Activated CD8-positive, alpha-beta memory T cell treated with anti-CD3 and anti-CD28 coated beads for 48 hours (primary cell): ENCODE data around the gene COL25A1.
"Not testable (repeated sequence)": the region's sequence is repeated elsewhere in the genome, so short reads cannot be mapped to it uniquely, and the experiment has no call there.

ENCODE experiments used
- DNase-seq, 3 experiments: peaks; one replicate each; pipeline ENCODE4 v3.0.0-alpha.2; 2020; ENCODE audit warnings: low read depth in 2 of 3, low spot score in 2 of 3

The COL25A1 gene

GRCh38 chr4:109131559-109131958 lies 170.9 kb downstream of the COL25A1 start:
- no peak for DNase-seq

GRCh38 chr4:109128589-109128988 lies 173.9 kb downstream of the COL25A1 start:
- no peak for DNase-seq

GRCh38 chr4:109127866-109128265 lies 174.6 kb downstream of the COL25A1 start:
- DNase-seq: no peak

GRCh38 chr4:109126856-109127255 lies 175.6 kb downstream of the COL25A1 start:
- DNase-seq: no peak

- no peak for DNase-seq
These were observed 177.4 kb downstream of the COL25A1 start for GRCh38 chr4:109125084-109125483.

- no peak for DNase-seq
These were observed 178.5 kb downstream of the COL25A1 start for GRCh38 chr4:109123951-109124350.

- no peak for DNase-seq
These were observed 180.9 kb downstream of the COL25A1 start for GRCh38 chr4:109121561-109121960.

- no peak for DNase-seq
These were observed 182.6 kb downstream of the COL25A1 start for GRCh38 chr4:109119852-109120251.

- no peak for DNase-seq
These were observed 183.8 kb downstream of the COL25A1 start for GRCh38 chr4:109118635-109119034.

GRCh38 chr4:109114501-109114900 lies 188.0 kb downstream of the COL25A1 start:
- no peak for DNase-seq

GRCh38 chr4:109113521-109113920 lies 188.9 kb downstream of the COL25A1 start:
- DNase-seq: no peak

GRCh38 chr4:109111031-109111430 lies 191.4 kb downstream of the COL25A1 start:
- no peak for DNase-seq

- DNase-seq: not testable (repeated sequence)
These were observed 194.2 kb downstream of the COL25A1 start for GRCh38 chr4:109108215-109108614.

- no peak for DNase-seq
These were observed 208.4 kb downstream of the COL25A1 start for GRCh38 chr4:109094056-109094455.

- no peak for DNase-seq
These were observed 210.6 kb downstream of the COL25A1 start for GRCh38 chr4:109091727-109092409.

- no peak for DNase-seq
These were observed 218.5 kb downstream of the COL25A1 start for GRCh38 chr4:109083911-109084310.

GRCh38 chr4:109079731-109080130 lies 222.7 kb downstream of the COL25A1 start:
- no peak for DNase-seq

GRCh38 chr4:109079201-109079600 lies 223.3 kb downstream of the COL25A1 start:
- DNase-seq: no peak

- no peak for DNase-seq
These were observed 223.7 kb downstream of the COL25A1 start for GRCh38 chr4:109078724-109079123.

GRCh38 chr4:109077505-109077904 lies 225.0 kb downstream of the COL25A1 start:
- no peak for DNase-seq

- not testable (repeated sequence) for DNase-seq
These were observed 225.7 kb downstream of the COL25A1 start for GRCh38 chr4:109076709-109077108.

GRCh38 chr4:109075621-109076020 lies 226.8 kb downstream of the COL25A1 start:
- DNase-seq: no peak

- no peak for DNase-seq
These were observed 229.9 kb downstream of the COL25A1 start for GRCh38 chr4:109072595-109072994.
